SHP77 treated with DMSO at 0.1 percent for 48 hours (cell line): ENCODE data around the gene CACFD1.

Experiments
- DNase-seq: peaks from one replicate; lab custom pipeline; 2025; lab: John Stamatoyannopoulos, UW

The CACFD1 gene

DNA sequence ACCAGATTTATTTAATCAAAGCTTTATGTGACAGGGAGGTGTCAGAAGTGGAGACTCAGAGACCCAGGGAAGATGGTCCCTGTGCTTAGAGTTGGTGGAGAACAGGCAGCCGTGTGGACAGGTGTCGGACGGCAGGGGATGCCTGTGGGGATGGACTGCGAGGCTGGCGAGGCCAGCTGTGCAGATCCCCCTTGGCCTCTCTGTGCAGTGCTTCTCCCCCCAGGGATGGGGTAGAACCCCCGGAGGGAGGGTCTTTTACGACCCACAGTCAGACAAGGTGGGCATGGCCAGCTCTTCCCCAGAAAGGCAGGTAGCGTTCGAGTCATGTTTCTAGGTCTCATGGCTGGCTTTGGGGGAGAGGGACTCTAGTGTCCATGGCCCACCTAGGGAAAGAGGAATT lies 23.8 kb downstream of the CACFD1 start:
- no peak for DNase-seq

DNA sequence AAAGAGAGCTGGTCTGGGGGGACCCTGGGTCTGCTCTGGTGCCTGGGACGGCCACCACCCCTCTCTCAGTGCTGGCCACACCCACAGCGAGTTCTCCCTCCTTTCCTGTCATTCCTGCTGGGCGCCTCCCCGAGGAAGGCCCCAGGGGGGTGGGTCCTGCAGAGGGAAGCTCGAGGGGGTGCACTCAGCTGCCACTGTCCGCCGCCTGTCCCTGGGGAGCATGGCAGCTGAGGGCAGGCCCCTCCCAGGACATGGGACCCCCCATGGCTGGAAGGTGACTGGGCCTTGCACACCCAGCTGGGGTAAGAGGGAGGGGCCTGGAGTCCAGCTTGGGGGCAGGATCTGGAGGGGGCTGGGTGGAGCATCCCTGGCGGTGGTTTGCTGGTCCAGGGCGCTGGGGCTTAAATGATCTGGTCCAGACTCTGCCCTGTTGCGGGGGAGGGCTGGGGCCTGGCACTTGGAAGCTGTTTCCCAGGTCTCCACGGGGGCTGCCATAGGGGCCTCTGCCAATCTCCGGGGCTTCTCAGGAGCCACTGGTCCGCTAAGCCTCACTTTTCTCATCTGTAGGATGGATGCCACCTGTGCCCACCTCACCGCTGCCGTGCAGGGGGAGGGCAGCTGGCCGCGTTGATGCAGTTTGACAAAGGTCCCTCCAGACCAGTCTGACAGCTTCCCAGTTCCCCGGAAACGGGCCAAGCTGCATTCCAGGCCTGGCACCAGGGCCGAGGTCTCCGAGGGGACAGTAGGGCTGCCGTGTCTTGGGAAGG lies 25.1 kb downstream of the CACFD1 start:
- DNase-seq = no peak

DNA sequence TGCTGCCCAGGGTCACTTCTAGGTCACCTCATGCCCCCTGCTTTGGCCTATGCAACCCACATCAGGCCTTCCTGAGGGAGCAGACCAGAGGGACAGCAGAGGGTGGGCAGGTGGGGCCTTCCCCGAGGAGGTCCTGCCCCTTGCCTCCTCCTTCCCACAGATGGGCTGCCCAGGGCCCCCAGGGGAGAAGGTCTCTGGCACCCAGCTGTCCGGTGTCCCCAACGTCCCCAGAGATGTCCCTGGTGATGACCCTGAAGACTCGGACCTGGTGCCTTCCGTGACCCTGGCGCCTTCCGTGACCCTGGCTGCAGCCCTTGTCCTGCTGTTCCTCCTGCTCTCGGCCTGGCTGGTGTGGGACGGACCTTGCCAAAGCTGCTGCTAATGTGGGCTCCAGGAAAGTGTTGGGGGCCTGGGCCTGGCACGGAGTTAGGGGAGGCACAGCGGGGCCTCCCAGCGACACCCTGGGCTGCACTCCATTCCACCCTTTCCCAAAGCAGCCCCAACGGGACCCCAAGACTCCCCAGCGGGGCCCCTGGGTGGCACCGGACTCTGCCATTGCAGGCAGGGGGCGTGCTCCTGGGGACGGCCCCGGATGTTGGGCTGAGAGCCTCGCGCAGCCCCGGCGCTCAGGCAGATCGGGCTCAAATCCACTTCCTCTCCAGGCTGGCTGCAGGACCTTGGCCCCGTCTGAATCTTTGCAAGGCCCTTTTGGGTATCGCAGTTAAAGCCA lies 25.9 kb downstream of the CACFD1 start:
- no peak for DNase-seq

DNA sequence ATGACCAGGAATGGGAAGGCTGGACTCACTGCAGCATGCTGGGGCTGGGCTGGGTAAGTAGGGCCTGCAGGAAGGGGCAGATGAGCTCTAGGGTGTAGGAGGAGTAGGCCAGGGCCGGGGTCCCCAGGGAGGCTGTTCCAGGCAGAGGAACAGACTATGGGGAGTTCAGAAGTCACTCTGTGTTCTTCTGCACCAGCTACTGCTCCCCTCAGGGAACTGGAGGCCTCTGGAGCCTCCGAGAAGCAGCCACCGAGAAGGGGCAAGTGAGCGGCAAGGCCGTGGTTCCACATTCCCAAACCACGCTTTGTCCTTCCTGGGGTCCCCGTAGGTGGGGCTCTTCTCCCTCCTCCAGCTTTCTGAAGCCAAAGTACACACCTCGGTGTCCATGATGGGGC lies 27.6 kb downstream of the CACFD1 start:
- DNase-seq = no peak

DNA sequence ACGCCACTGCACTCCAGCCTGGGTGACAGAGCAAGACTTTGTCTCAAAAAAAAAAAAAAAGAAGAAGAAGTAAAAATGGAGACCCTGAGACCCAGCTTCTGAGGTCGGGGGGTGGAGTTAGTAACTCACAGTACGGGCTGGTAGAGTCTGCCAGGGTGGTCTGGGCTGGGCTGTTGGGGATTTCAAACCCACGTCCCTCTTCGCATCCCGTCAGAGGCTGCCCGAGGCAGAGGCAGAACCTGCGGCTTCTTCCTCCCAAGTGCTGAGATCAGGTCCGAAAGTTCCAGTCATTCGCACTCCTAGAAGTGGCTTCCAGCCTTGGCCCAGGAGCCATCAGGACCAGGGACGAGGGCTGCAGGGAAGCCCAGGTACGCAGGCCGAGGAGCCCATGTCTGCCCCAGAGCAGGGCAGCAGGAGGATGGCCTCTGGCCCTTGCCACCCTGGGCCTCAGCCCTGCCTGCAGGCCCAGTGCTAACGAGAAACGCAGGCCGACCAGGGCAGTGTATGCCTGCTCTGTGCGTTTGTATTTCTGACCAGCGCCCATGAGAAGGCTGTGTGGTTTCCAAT lies 29.0 kb downstream of the CACFD1 start:
- DNase-seq = no peak

DNA sequence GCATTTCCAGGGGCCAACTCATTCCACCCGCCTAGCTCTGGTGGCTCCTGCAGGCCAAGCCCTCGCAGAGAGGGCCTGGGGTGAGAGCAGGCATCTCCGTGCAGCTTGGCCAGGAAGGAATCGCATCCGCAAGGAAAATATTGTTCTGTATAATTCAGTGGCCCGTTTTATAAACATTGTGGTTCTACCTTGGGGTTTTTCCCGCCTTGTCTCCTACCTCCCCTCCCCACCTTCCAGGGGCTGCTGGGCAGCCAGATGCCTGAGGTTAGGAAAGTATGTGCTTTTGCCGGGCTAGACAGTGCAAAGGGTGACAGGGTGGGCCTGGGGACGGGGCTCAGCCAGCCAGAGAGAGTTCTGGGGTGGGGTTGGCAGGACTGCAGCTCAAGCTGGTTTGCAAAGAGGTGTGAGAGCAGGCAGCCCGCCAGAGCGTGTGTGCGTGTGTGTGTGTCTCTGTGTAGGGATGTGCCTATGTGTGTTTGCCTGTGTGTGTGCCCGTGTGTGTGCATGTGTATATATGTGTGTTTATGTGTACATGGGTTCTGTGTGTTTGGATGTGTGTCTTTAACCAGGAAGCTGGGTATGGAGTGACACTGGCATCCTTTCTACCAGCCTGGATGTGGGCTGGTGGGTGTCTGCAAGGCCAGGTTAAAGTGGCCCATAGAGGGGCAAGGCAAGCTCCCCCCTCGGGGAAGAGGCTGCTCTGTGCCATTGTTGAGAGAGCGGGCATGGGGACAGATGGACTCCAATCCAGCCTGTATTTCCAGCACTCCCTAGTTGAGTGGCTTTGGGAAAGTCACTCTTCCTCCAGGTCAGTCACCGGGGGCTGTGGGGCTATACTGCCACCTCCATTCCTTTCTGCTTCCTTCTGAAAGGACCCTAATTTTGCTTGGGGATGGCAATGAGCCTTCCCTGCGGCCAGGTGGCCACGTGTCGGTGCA lies 29.7 kb downstream of the CACFD1 start:
- no peak for DNase-seq

DNA sequence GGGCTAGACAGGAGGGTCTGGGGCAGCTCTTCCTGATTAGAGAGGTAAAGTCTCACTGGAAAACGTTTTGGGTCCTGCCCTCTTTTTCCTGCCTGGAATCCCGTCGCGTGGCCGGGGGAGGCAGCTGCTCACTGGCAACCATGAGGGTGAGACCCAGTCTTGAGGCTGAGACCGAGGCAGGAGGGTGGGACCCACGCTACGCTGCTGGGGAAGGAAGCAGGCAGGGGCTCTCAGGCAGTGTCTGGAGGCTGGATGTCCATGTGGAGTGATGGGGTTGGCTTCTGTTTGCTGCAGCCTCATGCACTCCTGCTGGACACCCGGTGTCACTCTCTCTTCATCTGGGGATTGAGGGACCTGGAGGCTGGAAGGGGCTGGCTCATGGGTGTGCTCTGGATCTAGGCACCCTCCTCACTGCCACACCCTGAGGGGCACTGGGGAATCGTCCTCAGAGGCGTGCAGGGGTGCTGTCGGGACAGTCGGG lies 30.5 kb downstream of the CACFD1 start:
- no peak for DNase-seq

DNA sequence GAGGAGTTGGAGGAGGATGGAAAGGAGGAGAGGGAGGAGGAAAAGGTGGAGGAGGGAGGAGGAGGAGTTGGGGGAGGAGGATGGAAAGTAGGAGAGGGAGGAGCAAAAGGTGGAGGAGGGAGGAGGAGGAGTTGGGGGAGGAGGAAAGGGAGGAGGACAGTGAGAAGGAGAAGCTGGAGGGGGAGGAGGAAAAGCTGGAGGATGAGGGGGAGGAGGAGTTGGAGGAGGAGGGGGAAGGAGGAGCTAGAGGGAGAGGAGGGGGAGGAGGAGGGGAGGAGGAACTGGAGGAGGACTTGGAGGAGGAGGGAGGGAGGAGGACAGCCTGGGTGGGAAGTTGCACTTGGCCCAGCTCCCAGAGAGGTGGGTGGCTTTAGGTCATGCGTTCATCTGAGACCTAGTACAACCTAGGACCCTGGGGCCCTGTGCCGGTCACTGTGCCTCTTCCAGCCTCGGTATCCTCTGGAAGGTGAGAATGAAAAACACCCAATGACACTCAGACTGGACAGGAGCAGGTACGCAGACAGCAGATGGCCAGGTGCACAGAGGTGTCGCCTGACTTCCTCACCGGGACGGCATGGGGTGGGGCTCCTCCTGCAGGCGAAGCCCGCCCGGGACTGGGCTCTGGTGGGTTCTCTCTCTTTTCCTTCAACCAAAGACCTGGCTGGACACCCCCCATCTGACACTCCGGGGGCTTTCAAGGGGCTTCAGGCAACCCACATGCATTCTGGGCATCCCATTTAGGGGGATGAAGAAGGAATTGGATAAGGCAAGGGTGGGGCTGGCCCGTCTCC lies 31.3 kb downstream of the CACFD1 start:
- no peak for DNase-seq

DNA sequence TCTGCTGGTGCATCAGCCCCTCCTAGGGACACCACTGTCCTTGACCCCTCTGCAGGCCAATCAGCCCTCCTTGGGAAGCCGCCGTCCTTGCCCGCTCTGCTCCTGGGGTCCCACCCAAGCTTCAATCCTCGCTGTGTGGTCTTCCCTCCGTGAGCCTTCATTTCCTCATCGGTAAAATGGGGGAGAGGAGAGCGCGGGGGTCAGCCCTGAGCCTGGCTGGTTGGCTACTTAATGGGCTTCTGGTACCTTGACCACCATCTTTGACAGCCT lies 31.8 kb downstream of the CACFD1 start:
- no peak for DNase-seq

DNA sequence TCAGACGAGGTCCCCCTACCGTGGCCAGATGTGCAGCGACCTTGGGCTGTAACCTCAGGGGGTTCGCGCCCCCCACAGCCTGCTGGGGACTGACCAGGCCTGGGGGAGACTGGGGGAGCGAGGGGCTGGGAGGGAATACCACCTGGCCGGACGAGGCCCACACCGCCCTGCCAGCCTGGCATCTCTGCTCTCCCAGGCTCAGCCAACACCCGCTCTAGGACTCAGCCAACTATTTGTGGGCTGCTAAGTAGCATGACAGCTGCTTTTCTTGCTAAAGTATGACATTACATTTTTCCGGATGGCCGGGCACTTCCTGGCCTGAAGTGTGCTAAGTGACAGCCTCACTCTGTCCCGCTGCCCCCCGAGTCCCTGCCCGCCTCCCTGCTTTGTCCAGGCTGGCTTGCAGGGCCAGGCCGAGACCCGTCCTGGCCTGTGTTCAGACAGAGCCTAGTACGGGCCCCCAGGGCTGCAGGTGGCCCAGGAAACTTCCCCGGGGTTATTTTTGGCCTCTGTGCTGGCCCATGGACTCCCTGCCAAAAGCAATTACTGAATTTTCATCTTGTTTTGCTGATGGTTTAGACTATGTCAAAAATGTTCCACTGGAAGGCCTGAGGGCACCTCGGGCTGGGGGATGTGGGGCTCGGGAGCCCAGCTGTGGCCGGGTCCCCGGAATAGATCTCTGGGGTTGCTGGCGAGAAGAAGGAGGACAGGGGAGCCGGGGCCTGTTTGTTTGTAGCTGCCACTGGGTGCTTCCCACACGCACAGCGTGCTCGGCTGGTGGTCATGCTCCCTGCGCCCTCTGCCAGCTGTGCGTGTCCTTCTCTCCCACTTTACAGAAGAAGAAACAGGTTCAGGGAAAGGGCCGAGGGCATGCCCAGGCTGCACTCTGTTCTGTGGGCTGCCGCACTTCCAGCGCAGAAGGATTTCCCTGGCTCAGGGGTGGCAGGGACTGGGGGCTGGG lies 32.6 kb downstream of the CACFD1 start:
- DNase-seq = no peak

DNA sequence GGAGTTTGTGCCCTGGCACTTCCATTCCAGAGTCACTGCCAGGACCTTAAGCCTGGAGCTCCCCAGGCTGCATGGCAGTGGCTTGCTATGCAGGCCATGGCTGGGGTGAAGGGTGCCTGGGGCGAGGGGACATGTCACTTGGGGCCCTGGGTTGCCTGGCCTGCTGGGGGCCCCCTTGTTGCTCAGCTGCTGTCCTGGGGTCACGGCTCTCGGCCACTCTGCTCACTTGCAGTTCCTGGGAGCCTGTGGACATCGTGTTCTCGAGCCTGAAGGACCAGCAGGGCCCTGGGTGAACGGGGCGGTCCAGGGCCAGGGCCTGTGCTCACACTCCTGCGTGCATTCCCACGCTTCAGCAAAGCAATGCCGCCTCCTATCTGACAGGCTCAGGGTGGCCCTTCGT lies 33.6 kb downstream of the CACFD1 start:
- no peak for DNase-seq

DNA sequence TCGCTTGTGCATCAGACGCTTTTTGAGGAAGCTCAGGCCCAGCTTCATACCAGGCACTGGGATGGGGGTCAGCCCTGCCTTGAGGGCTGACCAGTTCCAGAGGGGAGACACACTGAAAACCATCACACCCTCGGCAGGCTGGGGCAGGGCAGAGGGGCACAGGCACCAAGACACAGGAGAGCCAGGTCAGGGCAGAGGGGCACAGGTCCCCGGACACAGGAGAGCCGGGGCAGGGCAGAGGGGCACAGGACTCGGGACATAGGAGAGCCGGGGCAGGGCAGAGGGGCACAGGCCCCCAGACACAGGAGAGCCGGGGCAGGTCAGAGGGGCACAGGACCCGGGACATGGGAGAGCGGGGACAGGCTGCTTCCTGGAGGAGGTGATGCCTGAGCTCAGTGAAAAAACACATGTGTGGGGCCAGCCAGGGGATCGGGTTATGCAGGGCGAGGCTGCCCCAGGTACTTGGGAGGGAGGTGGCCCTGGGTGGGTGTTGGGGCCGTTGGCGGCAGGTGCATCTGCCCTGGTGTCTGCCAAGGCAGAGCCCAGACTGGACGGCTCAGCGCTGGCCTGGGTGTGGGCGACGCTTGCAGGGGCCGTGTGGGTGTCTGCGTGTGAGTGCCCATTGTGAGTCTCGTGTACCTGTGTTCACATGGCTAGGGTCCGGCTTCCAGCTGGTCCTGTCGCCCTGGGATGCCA lies 34.2 kb downstream of the CACFD1 start:
- DNase-seq = no peak

DNA sequence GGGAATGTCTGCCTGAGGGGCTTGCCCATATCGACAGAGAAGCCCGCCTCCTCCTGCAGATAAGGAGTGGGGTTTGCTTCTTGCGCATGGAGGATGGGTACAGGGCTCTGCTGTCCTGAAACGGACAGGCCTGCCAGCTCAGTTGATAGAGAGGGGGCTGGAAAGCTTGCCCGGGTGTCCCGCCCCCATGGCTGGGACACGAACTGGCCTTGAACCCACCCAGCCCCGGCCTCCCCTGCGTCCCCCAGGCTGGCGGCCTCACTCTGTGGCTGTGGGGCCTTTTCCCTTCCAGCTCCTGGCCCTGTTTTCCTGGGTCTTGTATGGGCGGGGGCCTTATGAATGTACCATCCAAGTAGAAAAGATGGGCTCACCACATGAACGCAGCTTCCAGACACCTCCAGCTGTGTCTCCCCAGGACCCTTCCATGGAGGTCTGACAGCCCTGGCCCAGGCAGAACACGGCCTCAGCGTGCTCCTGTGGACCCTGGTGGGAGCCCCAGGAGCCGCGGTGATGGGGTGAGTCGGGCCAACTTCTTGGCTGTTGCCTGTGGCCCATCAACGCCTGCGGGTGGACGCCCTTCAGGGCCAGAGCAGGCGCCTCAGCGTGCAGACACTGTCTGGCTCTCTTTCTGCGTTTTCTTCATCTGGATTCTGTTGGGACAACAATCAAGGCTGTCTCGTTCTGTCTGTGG lies 35.0 kb downstream of the CACFD1 start:
- no peak for DNase-seq

DNA sequence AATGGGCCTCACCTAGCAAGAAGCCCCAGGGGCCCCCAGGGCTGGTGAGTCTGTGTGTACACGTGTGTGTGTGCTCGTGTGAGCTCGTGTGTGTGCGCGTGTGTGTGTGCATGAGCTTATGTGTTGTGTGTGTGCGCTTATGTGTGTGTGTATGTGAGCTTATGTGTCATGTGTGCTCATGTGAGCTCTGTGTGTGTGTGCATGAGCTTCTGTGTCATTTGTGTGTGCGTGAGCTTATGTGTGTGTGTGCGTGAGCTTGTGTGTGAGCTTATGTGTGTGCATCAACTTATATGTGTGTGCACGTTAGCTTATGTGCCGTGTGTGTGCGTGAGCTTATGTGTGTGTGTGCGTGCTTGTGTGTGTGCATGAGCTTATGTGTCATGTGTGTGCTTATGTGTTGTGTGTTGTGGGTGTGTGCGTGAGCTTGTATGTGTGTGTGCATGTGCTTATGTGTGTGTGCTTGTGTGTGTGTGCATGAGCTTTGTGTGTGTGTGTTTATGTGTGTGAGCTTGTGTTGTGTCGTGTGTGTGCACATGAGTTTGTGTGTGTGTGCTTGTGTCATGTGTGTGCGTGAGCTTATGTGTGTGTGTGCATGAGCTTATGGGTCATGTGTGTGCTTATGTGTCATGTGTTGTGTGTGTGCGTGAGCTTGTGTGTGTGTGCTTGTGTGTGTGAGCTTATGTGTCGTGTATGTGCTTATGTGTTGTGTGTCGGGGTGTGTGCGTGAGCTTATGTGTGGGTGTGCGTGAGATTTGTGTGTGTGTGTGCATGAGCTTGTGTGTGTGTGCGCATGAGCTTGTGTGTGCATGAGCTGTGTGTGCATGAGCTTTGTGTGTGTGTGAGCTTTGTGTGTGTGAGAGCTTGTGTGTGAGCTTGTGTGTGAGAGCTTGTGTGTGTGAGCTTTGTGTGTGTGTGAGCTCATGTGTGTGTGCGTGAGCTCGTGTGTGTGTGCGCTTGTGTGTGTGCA lies 35.8 kb downstream of the CACFD1 start:
- DNase-seq = no peak

DNA sequence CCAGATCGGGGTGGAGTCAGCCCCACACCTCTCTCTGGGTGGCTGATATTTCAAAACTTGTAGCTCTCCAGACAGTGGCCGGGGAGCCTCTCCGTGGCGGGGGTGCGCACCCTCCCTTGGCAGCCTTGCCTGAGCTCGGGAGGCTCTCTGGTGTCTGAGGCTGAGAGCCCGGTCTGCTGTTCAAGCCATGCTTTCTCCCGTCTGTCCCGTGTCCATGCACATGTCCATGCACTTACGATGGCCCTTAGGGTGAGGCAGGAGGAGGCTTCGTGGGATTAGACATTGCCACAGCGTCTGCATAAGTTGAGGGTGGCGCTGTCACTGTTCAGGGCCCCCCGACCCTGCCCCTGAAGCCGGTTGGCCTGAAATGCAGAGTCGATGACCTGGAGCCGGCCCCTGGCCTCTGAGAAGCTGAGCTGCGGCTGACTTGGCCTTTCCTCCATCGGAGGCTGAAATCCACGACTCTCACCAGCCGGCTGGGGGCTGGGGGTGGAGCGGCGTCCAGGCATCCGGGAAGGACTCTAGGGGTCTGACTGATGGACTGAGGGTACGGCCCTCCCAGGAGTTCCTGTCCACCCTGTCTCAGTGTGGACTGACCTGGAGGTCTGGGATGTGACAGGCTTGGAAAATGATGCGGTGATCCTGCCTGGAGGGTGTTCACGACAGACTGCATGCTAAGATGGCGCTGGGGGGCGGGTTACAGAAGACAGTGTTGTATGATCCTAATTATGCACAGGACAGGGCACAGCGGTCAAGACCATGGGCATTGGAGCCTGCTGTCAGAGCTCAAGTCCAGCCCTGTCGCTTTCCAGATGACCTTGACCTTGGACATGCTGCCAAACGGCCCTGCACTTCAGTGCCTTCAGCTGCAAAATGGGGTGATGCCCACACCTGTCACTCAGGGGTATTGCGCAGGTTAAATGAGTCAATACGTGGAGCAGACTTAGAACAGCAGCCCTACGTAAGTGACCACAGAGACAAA lies 37.4 kb downstream of the CACFD1 start:
- no peak for DNase-seq

DNA sequence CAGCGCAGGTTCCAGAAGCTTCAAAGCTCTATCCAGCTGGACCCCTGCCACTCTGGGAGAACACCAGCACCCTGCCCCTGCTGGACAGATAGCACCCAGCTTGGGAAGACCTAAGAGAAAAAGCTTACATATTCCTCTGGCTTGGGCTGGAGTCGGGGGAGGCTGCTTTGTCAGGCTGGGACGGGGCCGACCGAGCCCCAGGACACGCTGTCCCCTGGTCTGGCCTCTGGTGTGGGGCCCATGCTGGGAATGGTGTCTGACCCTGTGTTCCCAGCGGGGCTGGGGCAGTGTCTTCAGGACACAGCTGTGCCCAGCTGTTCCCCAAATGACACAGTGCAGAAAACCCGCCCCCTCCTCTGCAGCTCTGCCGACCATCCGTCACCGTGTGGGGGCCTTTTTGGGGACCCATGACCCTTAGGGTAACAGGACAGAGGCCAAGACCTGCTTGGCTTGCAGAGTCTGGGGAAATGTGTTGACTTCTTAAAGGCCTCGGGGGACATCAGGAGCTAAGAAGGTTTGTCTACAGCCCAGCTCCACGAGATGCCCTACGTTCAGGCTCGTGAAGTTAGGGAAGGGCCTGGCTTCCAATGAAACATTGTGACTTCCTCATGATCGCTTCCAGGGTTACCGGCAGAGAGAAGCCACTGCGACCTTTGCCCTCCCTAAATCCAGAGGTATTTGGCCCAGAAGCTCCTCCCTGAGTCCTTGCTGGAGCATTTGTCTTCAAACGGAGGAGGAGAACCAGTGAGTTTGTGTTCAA lies 39.5 kb downstream of the CACFD1 start:
- DNase-seq = no peak
